Esophagus muscularis mucosa (tissue), 3 donors: Measurements from ENCODE around the gene VGF.

ENCODE experiments used
- POLR2AphosphoS5 ChIP-seq, 2 donors: sonication (generic); formaldehyde crosslinking; IDR thresholded peaks; one replicate each; pipeline ENCODE4 v1.6.1; 2017; ENCODE audit warnings: antibody characterized with exemption in 2 of 2
- TF ChIP-seq, protein P1 (sequence below), 3 experiments: fragments of 200-600 bp in 2 of 3; fragments of 450-650 bp in 1 of 3; sonication (generic) in 2 of 3; IDR thresholded peaks; one replicate each; pipeline ENCODE4 v1.5.1; 2017 to 2019; ENCODE audit warnings: antibody characterized with exemption in 3 of 3, mild to moderate bottlenecking in 2 of 3, moderate library complexity in 1 of 3

DNA sequence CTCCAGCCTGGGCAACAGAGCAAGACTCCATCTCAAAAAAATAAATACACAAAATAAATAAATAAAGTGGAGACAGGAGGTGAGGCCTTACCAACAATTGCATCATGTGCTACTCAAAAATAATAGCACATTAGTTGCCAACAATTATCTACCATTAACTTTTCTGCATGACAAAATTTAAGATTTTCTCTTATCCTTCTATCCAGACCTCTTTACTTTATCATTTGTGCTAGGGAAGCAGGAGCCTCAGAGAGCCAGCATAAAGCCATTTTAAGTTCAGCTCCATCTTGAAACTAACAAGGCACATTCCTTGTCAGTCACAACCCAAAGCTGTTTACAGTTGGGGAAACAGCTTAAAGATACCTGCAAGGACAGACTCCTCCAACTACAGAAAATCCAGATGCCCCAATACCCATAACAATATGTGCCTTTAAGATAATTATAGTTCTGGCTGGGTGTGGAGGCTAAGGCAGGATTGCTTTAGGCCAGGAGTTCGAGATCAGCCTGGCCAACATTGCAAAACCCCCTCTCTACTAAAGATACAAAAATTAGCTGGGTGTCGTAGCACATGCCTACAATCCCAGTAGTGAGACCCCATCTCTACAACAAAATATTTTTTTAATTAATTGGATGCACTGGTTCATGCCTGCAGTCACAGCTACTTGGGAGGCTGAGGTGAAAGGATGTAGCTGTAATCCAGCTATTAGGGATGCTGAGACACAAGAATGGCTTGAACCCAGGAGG, 13.3 kb downstream of the VGF start:
- TF ChIP-seq, protein P1, sequence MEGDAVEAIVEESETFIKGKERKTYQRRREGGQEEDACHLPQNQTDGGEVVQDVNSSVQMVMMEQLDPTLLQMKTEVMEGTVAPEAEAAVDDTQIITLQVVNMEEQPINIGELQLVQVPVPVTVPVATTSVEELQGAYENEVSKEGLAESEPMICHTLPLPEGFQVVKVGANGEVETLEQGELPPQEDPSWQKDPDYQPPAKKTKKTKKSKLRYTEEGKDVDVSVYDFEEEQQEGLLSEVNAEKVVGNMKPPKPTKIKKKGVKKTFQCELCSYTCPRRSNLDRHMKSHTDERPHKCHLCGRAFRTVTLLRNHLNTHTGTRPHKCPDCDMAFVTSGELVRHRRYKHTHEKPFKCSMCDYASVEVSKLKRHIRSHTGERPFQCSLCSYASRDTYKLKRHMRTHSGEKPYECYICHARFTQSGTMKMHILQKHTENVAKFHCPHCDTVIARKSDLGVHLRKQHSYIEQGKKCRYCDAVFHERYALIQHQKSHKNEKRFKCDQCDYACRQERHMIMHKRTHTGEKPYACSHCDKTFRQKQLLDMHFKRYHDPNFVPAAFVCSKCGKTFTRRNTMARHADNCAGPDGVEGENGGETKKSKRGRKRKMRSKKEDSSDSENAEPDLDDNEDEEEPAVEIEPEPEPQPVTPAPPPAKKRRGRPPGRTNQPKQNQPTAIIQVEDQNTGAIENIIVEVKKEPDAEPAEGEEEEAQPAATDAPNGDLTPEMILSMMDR (IDR thresholded peaks at IDR 0.05) = no peak
- no peak for TF ChIP-seq POLR2AphosphoS5 (IDR thresholded peaks at IDR 0.05)
